Measurements from ENCODE around the gene ASB13. TPM values are rescaled to one million over a fixed set of nuclear protein-coding genes. Genes with fewer than 3 reads are reported as not detected.

ASB13 gene
- total RNA-seq, 1 experiment from 2014 or later, result 13.8 TPM

GRCh38 chr10:5595095-5595494 lies 71.3 kb downstream of the ASB13 start:
- H3K27ac Mint-ChIP-seq, result no peak overlapping the region; a peak in 1 of 7 replicates
- no peak overlapping the region for H4K91ac ChIP-seq (ENCODE audit: insufficient read length, low read depth, low read length)
- H3K27ac ChIP-seq (ENCODE audit: insufficient read length, low read depth, low read length), result no peak overlapping the region
- no peak overlapping the region for H3K4me3 Mint-ChIP-seq
- no peak overlapping the region for H3K23ac ChIP-seq (ENCODE audit: insufficient read length, low read depth, low read length)
- no peak overlapping the region for H2BK20ac ChIP-seq (ENCODE audit: low read depth, low read length, poor library complexity, severe bottlenecking)
- H4K8ac ChIP-seq (replicated peaks; ENCODE audit: insufficient read length, low read depth, low read length), result no peak overlapping the region
- H3K9me3 ChIP-seq (ENCODE audit: control insufficient read depth, low read depth, low read length), result no peaks in the 10 kb centered on the region
- peaks cover 22 to 23% of the 10 kb centered on the region in 2 experiments for H3K4me1 Mint-ChIP-seq
- H4K20me1 ChIP-seq (ENCODE audit: control insufficient read depth, insufficient read depth, insufficient read length), result no peaks in the 10 kb centered on the region
- no peak overlapping the region for H3T11ph ChIP-seq (ENCODE audit: low read length)
- H2BK5ac ChIP-seq (ENCODE audit: insufficient read length, low read length), result no peak overlapping the region
- no peak overlapping the region for H3K18ac ChIP-seq (ENCODE audit: insufficient read length, low read depth, low read length)
- no peaks in the 10 kb centered on the region for H3K27me3 ChIP-seq (ENCODE audit: insufficient read depth, low read length)
- H3K23me2 ChIP-seq (ENCODE audit: insufficient read length, low read depth, low read length, poor library complexity, severe bottlenecking), result no peaks in the 10 kb centered on the region
- no peak overlapping the region for H3K56ac ChIP-seq (ENCODE audit: insufficient read length, low read depth, low read length)
- no peak for TF ChIP-seq CTCF (conservative IDR thresholded peaks at IDR 0.05)
- H3K9me3 Mint-ChIP-seq, result no peaks in the 10 kb centered on the region; a peak in 1 of 5 replicates
- no peak overlapping the region for H2BK12ac ChIP-seq (ENCODE audit: insufficient read length, low read depth, low read length)
- H2BK15ac ChIP-seq (ENCODE audit: low read depth, low read length), result no peak overlapping the region
- no peak overlapping the region for H3K9ac ChIP-seq (ENCODE audit: extremely low read depth, insufficient read length, low read length)
- no peak overlapping the region for H2AFZ ChIP-seq (ENCODE audit: low read length)
- H3K36me3 Mint-ChIP-seq (ENCODE audit: insufficient read depth in 1 of 3, low read depth in 3 of 3), result no peaks in the 10 kb centered on the region
- no peak overlapping the region for H3K4ac ChIP-seq (ENCODE audit: low read depth, low read length)
- no peak overlapping the region for H3K4me2 ChIP-seq (ENCODE audit: insufficient read depth, insufficient read length, low read length)
- no peaks in the 10 kb centered on the region for H3K4me1 ChIP-seq (ENCODE audit: insufficient read depth, low read length)
- H2AK5ac ChIP-seq (ENCODE audit: insufficient read length, low read length), result no peak overlapping the region
- H3K14ac ChIP-seq (ENCODE audit: insufficient read depth, low read length), result no peak overlapping the region
- no peak for DNase-seq
- no peak overlapping the region for H4K5ac ChIP-seq (ENCODE audit: insufficient read length, low read depth, low read length)
- no peaks in the 10 kb centered on the region for H3K79me1 ChIP-seq (ENCODE audit: insufficient read depth, low read depth, low read length, poor library complexity, severe bottlenecking)
- H3K79me2 ChIP-seq (ENCODE audit: insufficient read depth, low read length), result no peaks in the 10 kb centered on the region
- H2BK120ac ChIP-seq (ENCODE audit: low read depth, low read length, poor library complexity, severe bottlenecking), result no peak overlapping the region
- peaks cover 12% of the 10 kb centered on the region for H3K27me3 Mint-ChIP-seq (ENCODE audit: low read depth)
- no CpG with 5 or more reads among the region's 5 CpGs for WGBS (ENCODE audit: extremely low coverage, insufficient read length, low lambda C conversion rate)
